ENCODE results near the gene IL22. TPM values are rescaled to one million over a fixed set of nuclear protein-coding genes. Genes with fewer than 3 reads are reported as not detected.

IL22 gene
- total RNA-seq, 4 donors from 2014 or later = not detected

GRCh38 chr12:68240079-68240478, 13.3 kb downstream of the IL22 start:
- TF ChIP-seq CTCF (IDR thresholded peaks at IDR 0.05) (no peak), POLR2A (IDR thresholded peaks at IDR 0.05) (no peak), EP300 (IDR thresholded peaks at IDR 0.05; ENCODE audit: low read depth) (no peak), POLR2AphosphoS5 (IDR thresholded peaks at IDR 0.05) (no peak)
- Histone ChIP-seq H3K27me3 (no peaks in the 10 kb centered on the region), H3K4me1 (peaks cover 0 to 26% (median 12%) of the 10 kb centered on the region in 4 donors), H3K9me3 (no peaks in the 10 kb centered on the region), H3K27ac (peak overlapping the region in 1 of 4 donors; percentile 52), H3K36me3 (no peaks in the 10 kb centered on the region), H3K4me3 (no peak overlapping the region)
- 55 to 61% methylated on average over 1 of the region's 1 CpG for WGBS, 2 donors (ENCODE audit: low coverage in 1 of 2)
- in situ Hi-C loops (cut with MboI; ENCODE audit: low pct_ligation_motif_present in 1 of 4, low pct_unique_long_range_greater_than_20kb in 1 of 4, low sequenced_read_pairs in 3 of 4) (no loop called here), intact Hi-C loops (cut with DNase I; ENCODE audit: low total_unique reads) (no loop called here)
- DNase-seq = no peak

GRCh38 chr12:68239309-68239982, 14.0 kb downstream of the IL22 start:
- H3K9me3 ChIP-seq = no peaks in the 10 kb centered on the region
- H3K27ac ChIP-seq = no peak overlapping the region
- H3K4me3 ChIP-seq = no peak overlapping the region
- WGBS, 2 donors (ENCODE audit: low coverage in 1 of 2) = 83 to 85% methylated on average over 5 to 6 of the region's 6 CpGs
- no peaks in the 10 kb centered on the region for H3K27me3 ChIP-seq
- in situ Hi-C loops (cut with MboI; ENCODE audit: low pct_ligation_motif_present in 1 of 4, low pct_unique_long_range_greater_than_20kb in 1 of 4, low sequenced_read_pairs in 3 of 4) (no loop called here), intact Hi-C loops (cut with DNase I; ENCODE audit: low total_unique reads) (no loop called here)
- TF ChIP-seq POLR2A (IDR thresholded peaks at IDR 0.05) = no peak
- TF ChIP-seq CTCF (IDR thresholded peaks at IDR 0.05) = no peak
- TF ChIP-seq POLR2AphosphoS5 (IDR thresholded peaks at IDR 0.05) = no peak
- no peak for TF ChIP-seq EP300 (IDR thresholded peaks at IDR 0.05; ENCODE audit: low read depth)
- H3K36me3 ChIP-seq = no peaks in the 10 kb centered on the region
- DNase-seq = no peak
- H3K4me1 ChIP-seq = peaks cover 0 to 26% (median 12%) of the 10 kb centered on the region in 4 donors

- 29 to 59% methylated on average over 2 of the region's 2 CpGs for WGBS, 2 donors (ENCODE audit: low coverage in 1 of 2)
- H3K4me1 ChIP-seq = peaks cover 0 to 26% (median 12%) of the 10 kb centered on the region in 4 donors
- TF ChIP-seq EP300 (IDR thresholded peaks at IDR 0.05; ENCODE audit: low read depth) = no peak
- no peak for TF ChIP-seq POLR2A (IDR thresholded peaks at IDR 0.05)
- no peak for TF ChIP-seq CTCF (IDR thresholded peaks at IDR 0.05)
- no peak for TF ChIP-seq POLR2AphosphoS5 (IDR thresholded peaks at IDR 0.05)
- H3K9me3 ChIP-seq = no peaks in the 10 kb centered on the region
- no peaks in the 10 kb centered on the region for H3K27me3 ChIP-seq
- intact Hi-C loops (cut with DNase I; ENCODE audit: low total_unique reads) (no loop called here), in situ Hi-C loops (cut with MboI; ENCODE audit: low pct_ligation_motif_present in 1 of 4, low pct_unique_long_range_greater_than_20kb in 1 of 4, low sequenced_read_pairs in 3 of 4) (no loop called here)
- H3K4me3 ChIP-seq = no peak overlapping the region
- peak overlapping the region in 2 of 4 donors; percentile 10 to 47 for H3K27ac ChIP-seq
- no peak for DNase-seq
- no peaks in the 10 kb centered on the region for H3K36me3 ChIP-seq
These were observed 15.8 kb downstream of the IL22 start for GRCh38 chr12:68237619-68238018.

GRCh38 chr12:68237078-68237477, 16.3 kb downstream of the IL22 start:
- TF ChIP-seq EP300 (IDR thresholded peaks at IDR 0.05; ENCODE audit: low read depth) (no peak), CTCF (IDR thresholded peaks at IDR 0.05) (no peak), POLR2AphosphoS5 (IDR thresholded peaks at IDR 0.05) (no peak), POLR2A (IDR thresholded peaks at IDR 0.05) (no peak)
- peak overlapping the region in 3 of 4 donors; percentile 10 to 47 (median 36) for H3K27ac ChIP-seq
- intact Hi-C loops (cut with DNase I; ENCODE audit: low total_unique reads) (no loop called here), in situ Hi-C loops (cut with MboI; ENCODE audit: low pct_ligation_motif_present in 1 of 4, low pct_unique_long_range_greater_than_20kb in 1 of 4, low sequenced_read_pairs in 3 of 4) (no loop called here)
- 78 to 83% methylated on average over 2 of the region's 2 CpGs for WGBS, 2 donors (ENCODE audit: low coverage in 1 of 2)
- H3K9me3 ChIP-seq = no peaks in the 10 kb centered on the region
- peak overlapping the region in 3 of 4 donors; percentile 17 to 43 (median 23) for H3K4me3 ChIP-seq
- no peaks in the 10 kb centered on the region for H3K36me3 ChIP-seq
- no peaks in the 10 kb centered on the region for H3K27me3 ChIP-seq
- peaks cover 0 to 26% (median 12%) of the 10 kb centered on the region in 4 donors for H3K4me1 ChIP-seq
- no peak for DNase-seq

Measured in transverse colon (tissue), 4 donors.